Effector CD4-positive, alpha-beta T cell (primary cell): Measurements from ENCODE around the gene DBH.

Source experiments
- DNase-seq: peaks from one replicate; pipeline ENCODE4 v3.0.0-alpha.2; 2020

Gene DBH

DNA sequence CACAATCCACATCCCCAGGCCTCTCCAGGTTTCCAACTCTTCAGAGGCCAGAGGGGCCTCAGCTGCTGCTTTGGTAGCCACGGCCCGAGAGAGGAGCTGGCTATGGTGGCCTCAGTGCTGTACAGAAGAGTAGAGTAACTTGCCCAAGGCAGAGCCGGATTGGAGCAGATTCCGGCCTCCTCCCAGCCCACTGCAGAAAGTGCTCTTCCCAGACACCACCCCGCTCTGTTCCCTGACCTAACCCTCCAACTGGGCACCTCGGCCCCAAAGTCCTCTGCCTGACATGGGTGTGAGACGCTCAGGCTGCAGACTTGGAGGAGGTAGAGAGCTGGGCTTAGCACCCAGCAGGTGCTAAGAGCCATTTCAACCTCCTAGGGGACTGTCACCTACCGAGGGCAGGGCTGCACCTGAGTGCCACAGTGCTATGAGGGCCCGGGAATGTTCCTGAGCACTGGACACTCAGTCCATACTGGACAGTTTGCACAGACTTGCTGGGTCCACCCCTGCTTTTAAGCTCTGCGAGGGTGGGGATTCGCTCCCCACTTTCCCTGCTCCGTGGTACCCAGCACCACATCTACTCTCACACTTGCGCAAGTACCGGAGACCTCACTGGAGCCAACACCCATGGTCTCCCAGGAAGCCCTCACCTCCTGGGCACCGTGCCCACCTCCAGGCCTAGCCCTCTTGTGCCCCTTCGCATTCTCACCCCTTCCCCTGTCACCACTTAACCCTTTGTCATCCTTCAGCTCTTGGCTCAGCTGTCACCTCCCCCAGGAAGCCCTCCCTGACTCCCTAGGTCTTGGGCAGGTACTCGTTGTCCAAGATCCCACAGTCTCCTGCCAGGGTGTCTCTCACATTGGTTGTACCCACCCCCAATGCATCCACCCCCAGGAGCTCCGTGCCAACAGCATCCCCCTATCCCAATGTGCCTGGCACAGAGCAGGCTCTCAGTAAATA lies 49.8 kb downstream of the DBH start:
- DNase-seq = no peak

GRCh38 chr9:133686642-133687575 lies 50.7 kb downstream of the DBH start:
- DNase-seq = no peak

- no peak for DNase-seq
Observed at GRCh38 chr9:133687856-133688761, 51.9 kb downstream of the DBH start.

- DNase-seq = no peak
Observed at GRCh38 chr9:133689151-133689763, 53.1 kb downstream of the DBH start.

DNA sequence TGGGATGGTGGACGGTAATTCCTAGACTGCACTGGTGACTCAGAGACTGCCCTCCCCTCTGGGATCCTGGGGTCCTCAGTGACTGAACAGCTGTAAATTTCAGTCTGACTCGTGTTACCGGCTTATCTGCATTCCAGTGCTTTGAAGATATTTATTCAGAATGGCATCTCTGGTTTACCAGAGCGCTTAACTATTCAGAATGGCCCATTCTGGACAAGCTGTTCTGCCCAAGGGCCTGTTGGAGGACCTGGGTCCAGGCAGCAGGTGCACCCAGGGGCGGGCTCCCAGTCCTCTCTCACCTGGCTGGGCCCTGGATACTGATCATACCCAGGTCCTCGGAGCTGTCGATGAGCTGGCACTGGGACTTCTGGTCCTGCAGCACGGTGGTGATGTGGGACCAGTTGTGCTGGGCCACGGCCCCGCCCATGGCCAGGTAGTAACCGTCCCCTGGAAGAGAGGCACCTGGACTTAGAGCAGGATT lies 54.0 kb downstream of the DBH start:
- DNase-seq = no peak

GRCh38 chr9:133691191-133691590 lies 55.0 kb downstream of the DBH start:
- no peak for DNase-seq

GRCh38 chr9:133691626-133692363 lies 55.6 kb downstream of the DBH start:
- no peak for DNase-seq

- no peak for DNase-seq
Observed at GRCh38 chr9:133692364-133692985, 56.3 kb downstream of the DBH start.

DNA sequence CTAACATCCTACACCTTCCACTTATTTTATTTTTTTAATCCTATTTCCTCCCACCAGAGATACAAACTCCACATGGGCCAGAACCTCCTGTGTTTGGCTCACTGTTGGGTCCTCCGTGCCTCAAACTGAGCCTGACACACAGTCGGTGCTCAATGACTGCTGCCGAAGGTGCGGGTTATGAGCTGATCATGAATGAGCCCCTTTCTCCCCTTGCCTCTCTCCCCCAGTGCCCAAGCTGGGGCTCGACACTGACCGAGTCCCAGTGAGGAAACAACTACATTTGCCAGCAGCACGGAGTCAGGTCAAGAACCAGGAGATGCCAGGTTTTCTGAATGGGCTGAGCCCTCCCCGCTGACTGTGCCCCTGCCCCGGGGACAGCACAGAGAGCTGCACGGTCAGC lies 57.0 kb downstream of the DBH start:
- no peak for DNase-seq

GRCh38 chr9:133693703-133694529 lies 57.8 kb downstream of the DBH start:
- DNase-seq = no peak

- DNase-seq = no peak
Observed at GRCh38 chr9:133694686-133695085, 58.5 kb downstream of the DBH start.

- DNase-seq = no peak
Observed at GRCh38 chr9:133696071-133696472, 59.9 kb downstream of the DBH start.

DNA sequence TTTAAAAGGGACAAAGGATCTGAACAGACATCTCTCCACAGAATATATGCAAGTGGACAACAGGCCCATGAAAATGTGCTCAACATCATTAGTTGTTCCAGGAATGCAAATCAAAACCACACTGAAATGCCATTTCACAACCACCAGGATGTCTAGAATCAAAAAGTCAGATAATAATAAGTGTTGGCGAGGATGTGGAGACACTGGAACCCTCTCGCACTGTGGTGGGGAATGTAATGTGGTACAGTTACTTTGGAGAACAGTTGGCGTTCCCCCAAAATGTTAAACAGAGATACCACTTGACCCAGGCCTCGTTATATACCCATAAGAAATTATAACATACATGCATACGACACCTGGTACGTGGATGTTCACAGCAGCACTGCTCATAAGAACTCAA lies 63.4 kb downstream of the DBH start:
- DNase-seq = no peak

- DNase-seq = peak; percentile 1
Observed at GRCh38 chr9:133700819-133701320, 64.7 kb downstream of the DBH start.

- DNase-seq = peak; percentile 37
Observed at GRCh38 chr9:133701321-133701980, 65.3 kb downstream of the DBH start.

- DNase-seq = peak; percentile 55
Observed at GRCh38 chr9:133701981-133702797, 66.0 kb downstream of the DBH start.

- peak; percentile 9 for DNase-seq
Observed at GRCh38 chr9:133702798-133703590, 66.8 kb downstream of the DBH start.
